ENCODE measurements around the gene PRIM2. TPM values are rescaled to one million over a fixed set of nuclear protein-coding genes. Genes with fewer than 3 reads are reported as not detected.

The PRIM2 gene
- total and polyA plus RNA-seq, 9 of the 15 experiments (the other 6 are each of a cell fraction or from before 2014, with no cell fraction given): 19.8 to 57.5 (median 33.4) TPM

DNA sequence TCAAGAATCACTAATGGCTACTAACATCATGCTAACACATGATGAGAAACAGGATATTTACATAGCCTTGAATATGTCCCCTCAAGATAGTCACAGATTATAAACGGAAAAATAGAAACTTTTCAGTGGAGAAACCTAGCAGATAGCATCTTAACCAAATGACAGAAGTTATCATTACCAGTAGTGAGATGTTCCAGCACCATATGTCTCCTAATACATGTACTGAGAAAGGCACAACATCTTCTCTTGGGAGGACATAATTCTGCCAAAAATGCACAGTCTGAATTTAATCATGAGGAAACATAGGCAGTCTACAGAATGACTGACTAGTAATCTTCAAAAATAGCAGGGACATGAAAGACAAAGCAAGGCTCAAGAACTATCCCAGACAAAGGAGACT is 19.9 kb upstream of the PRIM2 start:
- no peak for FAIRE-seq
- Histone ChIP-seq H2AFZ (ENCODE audit: low read depth, low read length) (no peak overlapping the region), H3K36me3 (ENCODE audit: control insufficient read depth, insufficient read depth, low read length) (no peaks in the 10 kb centered on the region), H3K27me3 (ENCODE audit: control insufficient read depth in 2 of 2, insufficient read depth in 2 of 2, low read length in 2 of 2) (peaks cover 17 to 23% of the 10 kb centered on the region in 2 experiments; a peak in 4 of 5 replicates), H3K4me2 (ENCODE audit: insufficient read depth, low read length) (no peak overlapping the region), H3K79me2 (ENCODE audit: control insufficient read depth, insufficient read depth, low read length) (no peaks in the 10 kb centered on the region), H3K4me3 (no peak overlapping the region), H3K9me3 (replicated peaks; ENCODE audit: control insufficient read depth, insufficient read depth, low read depth, low read length) (no peaks in the 10 kb centered on the region), H3K4me1 (replicated peaks in 1 of 2; ENCODE audit: control insufficient read depth in 2 of 2, insufficient read depth in 2 of 2, low read length in 2 of 2) (no peaks in the 10 kb centered on the region), H3K27ac (ENCODE audit: extremely low read depth, low read depth, low read length) (no peak overlapping the region), H4K20me1 (replicated peaks; ENCODE audit: control insufficient read depth, insufficient read depth, low read length) (no peaks in the 10 kb centered on the region), H3K9me1 (ENCODE audit: control insufficient read depth, insufficient read depth, low read length) (no peaks in the 10 kb centered on the region), H3K9ac (ENCODE audit: insufficient read depth in 1 of 2, low read depth in 2 of 2, low read length in 2 of 2) (no peak overlapping the region)
- TF ChIP-seq, protein P1, sequence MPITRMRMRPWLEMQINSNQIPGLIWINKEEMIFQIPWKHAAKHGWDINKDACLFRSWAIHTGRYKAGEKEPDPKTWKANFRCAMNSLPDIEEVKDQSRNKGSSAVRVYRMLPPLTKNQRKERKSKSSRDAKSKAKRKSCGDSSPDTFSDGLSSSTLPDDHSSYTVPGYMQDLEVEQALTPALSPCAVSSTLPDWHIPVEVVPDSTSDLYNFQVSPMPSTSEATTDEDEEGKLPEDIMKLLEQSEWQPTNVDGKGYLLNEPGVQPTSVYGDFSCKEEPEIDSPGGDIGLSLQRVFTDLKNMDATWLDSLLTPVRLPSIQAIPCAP (CRISPR knock-in tag; IDR thresholded peaks at IDR 0.05; ENCODE audit: borderline replicate concordance): no peak
- TF ChIP-seq TRIM24 (IDR thresholded peaks at IDR 0.05): no peak
- TF ChIP-seq, protein P2, sequence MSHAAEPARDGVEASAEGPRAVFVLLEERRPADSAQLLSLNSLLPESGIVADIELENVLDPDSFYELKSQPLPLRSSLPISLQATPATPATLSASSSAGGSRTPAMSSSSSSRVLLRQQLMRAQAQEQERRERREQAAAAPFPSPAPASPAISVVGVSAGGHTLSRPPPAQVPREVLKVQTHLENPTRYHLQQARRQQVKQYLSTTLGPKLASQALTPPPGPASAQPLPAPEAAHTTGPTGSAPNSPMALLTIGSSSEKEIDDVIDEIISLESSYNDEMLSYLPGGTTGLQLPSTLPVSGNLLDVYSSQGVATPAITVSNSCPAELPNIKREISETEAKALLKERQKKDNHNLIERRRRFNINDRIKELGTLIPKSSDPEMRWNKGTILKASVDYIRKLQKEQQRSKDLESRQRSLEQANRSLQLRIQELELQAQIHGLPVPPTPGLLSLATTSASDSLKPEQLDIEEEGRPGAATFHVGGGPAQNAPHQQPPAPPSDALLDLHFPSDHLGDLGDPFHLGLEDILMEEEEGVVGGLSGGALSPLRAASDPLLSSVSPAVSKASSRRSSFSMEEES (CRISPR knock-in tag; IDR thresholded peaks at IDR 0.05): no peak
- no peak for TF ChIP-seq KAT2B (IDR thresholded peaks at IDR 0.05; ENCODE audit: low read depth, low read length)
- TF ChIP-seq ATF7 (IDR thresholded peaks at IDR 0.05): no peak
- no peak for TF ChIP-seq ARNT (IDR thresholded peaks at IDR 0.05)
- no peak for TF ChIP-seq KDM1A (IDR thresholded peaks at IDR 0.05)
- TF ChIP-seq, protein P3, sequence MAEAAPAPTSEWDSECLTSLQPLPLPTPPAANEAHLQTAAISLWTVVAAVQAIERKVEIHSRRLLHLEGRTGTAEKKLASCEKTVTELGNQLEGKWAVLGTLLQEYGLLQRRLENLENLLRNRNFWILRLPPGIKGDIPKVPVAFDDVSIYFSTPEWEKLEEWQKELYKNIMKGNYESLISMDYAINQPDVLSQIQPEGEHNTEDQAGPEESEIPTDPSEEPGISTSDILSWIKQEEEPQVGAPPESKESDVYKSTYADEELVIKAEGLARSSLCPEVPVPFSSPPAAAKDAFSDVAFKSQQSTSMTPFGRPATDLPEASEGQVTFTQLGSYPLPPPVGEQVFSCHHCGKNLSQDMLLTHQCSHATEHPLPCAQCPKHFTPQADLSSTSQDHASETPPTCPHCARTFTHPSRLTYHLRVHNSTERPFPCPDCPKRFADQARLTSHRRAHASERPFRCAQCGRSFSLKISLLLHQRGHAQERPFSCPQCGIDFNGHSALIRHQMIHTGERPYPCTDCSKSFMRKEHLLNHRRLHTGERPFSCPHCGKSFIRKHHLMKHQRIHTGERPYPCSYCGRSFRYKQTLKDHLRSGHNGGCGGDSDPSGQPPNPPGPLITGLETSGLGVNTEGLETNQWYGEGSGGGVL (CRISPR knock-in tag; IDR thresholded peaks at IDR 0.05): no peak
- TF ChIP-seq, protein P4, sequence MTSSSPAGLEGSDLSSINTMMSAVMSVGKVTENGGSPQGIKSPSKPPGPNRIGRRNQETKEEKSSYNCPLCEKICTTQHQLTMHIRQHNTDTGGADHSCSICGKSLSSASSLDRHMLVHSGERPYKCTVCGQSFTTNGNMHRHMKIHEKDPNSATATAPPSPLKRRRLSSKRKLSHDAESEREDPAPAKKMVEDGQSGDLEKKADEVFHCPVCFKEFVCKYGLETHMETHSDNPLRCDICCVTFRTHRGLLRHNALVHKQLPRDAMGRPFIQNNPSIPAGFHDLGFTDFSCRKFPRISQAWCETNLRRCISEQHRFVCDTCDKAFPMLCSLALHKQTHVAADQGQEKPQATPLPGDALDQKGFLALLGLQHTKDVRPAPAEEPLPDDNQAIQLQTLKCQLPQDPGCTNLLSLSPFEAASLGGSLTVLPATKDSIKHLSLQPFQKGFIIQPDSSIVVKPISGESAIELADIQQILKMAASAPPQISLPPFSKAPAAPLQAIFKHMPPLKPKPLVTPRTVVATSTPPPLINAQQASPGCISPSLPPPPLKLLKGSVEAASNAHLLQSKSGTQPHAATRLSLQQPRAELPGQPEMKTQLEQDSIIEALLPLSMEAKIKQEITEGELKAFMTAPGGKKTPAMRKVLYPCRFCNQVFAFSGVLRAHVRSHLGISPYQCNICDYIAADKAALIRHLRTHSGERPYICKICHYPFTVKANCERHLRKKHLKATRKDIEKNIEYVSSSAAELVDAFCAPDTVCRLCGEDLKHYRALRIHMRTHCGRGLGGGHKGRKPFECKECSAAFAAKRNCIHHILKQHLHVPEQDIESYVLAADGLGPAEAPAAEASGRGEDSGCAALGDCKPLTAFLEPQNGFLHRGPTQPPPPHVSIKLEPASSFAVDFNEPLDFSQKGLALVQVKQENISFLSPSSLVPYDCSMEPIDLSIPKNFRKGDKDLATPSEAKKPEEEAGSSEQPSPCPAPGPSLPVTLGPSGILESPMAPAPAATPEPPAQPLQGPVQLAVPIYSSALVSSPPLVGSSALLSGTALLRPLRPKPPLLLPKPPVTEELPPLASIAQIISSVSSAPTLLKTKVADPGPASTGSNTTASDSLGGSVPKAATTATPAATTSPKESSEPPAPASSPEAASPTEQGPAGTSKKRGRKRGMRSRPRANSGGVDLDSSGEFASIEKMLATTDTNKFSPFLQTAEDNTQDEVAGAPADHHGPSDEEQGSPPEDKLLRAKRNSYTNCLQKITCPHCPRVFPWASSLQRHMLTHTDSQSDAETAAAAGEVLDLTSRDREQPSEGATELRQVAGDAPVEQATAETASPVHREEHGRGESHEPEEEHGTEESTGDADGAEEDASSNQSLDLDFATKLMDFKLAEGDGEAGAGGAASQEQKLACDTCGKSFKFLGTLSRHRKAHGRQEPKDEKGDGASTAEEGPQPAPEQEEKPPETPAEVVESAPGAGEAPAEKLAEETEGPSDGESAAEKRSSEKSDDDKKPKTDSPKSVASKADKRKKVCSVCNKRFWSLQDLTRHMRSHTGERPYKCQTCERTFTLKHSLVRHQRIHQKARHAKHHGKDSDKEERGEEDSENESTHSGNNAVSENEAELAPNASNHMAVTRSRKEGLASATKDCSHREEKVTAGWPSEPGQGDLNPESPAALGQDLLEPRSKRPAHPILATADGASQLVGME (CRISPR knock-in tag; IDR thresholded peaks at IDR 0.05): no peak
- no peak for ATAC-seq
- in situ Hi-C loops (cut with MboI): no loop called here
- POLR2A ChIA-PET: no interaction called here
- no peak for DNase-seq (ENCODE audit: extremely low read depth in 1 of 4, low spot score in 3 of 4)
- CTCF ChIA-PET (ENCODE audit: low intra/inter-chr PET ratio): no interaction called here
- no TSS peak for BruUV-seq (replicated peaks)
- intact Hi-C loops (cut with micrococcal nuclease): no loop called here
- WGBS (ENCODE audit: insufficient coverage, low coverage, missing lambda C conversion rate): 8% methylated on average over 1 of the region's 1 CpG
